ENCODE results near the gene SLC22A13. TPM values are rescaled to one million over a fixed set of nuclear protein-coding genes. Genes with fewer than 3 reads are reported as not detected.
"Not testable (repeated sequence)": the region's sequence is repeated elsewhere in the genome, so short reads cannot be mapped to it uniquely, and the experiment has no call there.

The SLC22A13 gene
- polyA plus RNA-seq, 6 donors from 2014 or later, result 0.29 to 0.36 TPM; not detected in 4

- H3K27ac Mint-ChIP-seq, result peak overlapping the region in 1 of 6 donors; percentile 80
- no peak for DNase-seq
- H3K27me3 Mint-ChIP-seq, result no peaks in the 10 kb centered on the region
- H3K4me1 Mint-ChIP-seq, result peaks cover 30 to 33% (median 31%) of the 10 kb centered on the region in 3 donors
- ATAC-seq (ENCODE audit: low read depth in 2 of 2), result no peak
- H3K9me3 Mint-ChIP-seq, result peaks cover 0 to 2% (median 0%) of the 10 kb centered on the region in 7 donors
- no peak overlapping the region for H3K4me3 Mint-ChIP-seq
- H3K36me3 Mint-ChIP-seq, result no peaks in the 10 kb centered on the region
These were observed 5.0 kb downstream of the SLC22A13 start for GRCh38 chr3:38270606-38271005.

- no peak for ATAC-seq (ENCODE audit: low read depth in 2 of 2)
- Mint-ChIP-seq H3K27ac (peak overlapping the region in 1 of 6 donors; percentile 30), H3K4me1 (peaks cover 26 to 30% (median 28%) of the 10 kb centered on the region in 3 donors)
These were observed 5.9 kb downstream of the SLC22A13 start for GRCh38 chr3:38271553-38271952.

GRCh38 chr3:38274864-38275649 lies 9.4 kb downstream of the SLC22A13 start:
- Mint-ChIP-seq H3K4me3 (no peak overlapping the region), H3K27me3 (no peaks in the 10 kb centered on the region), H3K27ac (peak overlapping the region in 1 of 6 donors; percentile 44), H3K36me3 (no peaks in the 10 kb centered on the region), H3K9me3 (no peaks in the 10 kb centered on the region), H3K4me1 (peaks cover 8 to 10% (median 9%) of the 10 kb centered on the region in 3 donors)
- DNase-seq (no peak), ATAC-seq (ENCODE audit: low read depth in 2 of 2) (no peak)

More at GRCh38 chr3:38271553-38271952, 5.9 kb downstream of the SLC22A13 start:
- no peaks in the 10 kb centered on the region for H3K27me3 Mint-ChIP-seq
- H3K4me3 Mint-ChIP-seq, result no peak overlapping the region
- H3K9me3 Mint-ChIP-seq, result no peaks in the 10 kb centered on the region
- H3K36me3 Mint-ChIP-seq, result no peaks in the 10 kb centered on the region
- no peak for DNase-seq

GRCh38 chr3:38275658-38276057 lies 10.0 kb downstream of the SLC22A13 start:
- peaks cover 8 to 10% (median 9%) of the 10 kb centered on the region in 3 donors for H3K4me1 Mint-ChIP-seq
- no peak for ATAC-seq (ENCODE audit: low read depth in 2 of 2)
- no peaks in the 10 kb centered on the region for H3K9me3 Mint-ChIP-seq
- no peak for DNase-seq
- no peak overlapping the region for H3K27ac Mint-ChIP-seq
- H3K27me3 Mint-ChIP-seq, result no peaks in the 10 kb centered on the region
- no peaks in the 10 kb centered on the region for H3K36me3 Mint-ChIP-seq
- H3K4me3 Mint-ChIP-seq, result no peak overlapping the region

- Mint-ChIP-seq H3K36me3 (no peaks in the 10 kb centered on the region), H3K4me1 (peaks cover 8 to 10% (median 9%) of the 10 kb centered on the region in 3 donors), H3K27ac (no peak overlapping the region), H3K27me3 (no peaks in the 10 kb centered on the region), H3K4me3 (no peak overlapping the region), H3K9me3 (no peaks in the 10 kb centered on the region)
- DNase-seq (no peak), ATAC-seq (ENCODE audit: low read depth in 2 of 2) (no peak)
These were observed 10.7 kb downstream of the SLC22A13 start for GRCh38 chr3:38276081-38276916.

GRCh38 chr3:38276917-38277630 lies 11.5 kb downstream of the SLC22A13 start:
- Mint-ChIP-seq H3K36me3 (no peaks in the 10 kb centered on the region), H3K27ac (no peak overlapping the region), H3K9me3 (no peaks in the 10 kb centered on the region), H3K27me3 (no peaks in the 10 kb centered on the region), H3K4me1 (peaks cover 8 to 10% (median 9%) of the 10 kb centered on the region in 3 donors), H3K4me3 (no peak overlapping the region)
- ATAC-seq (ENCODE audit: low read depth in 2 of 2) (no peak), DNase-seq (no peak)

GRCh38 chr3:38278841-38279240 lies 13.2 kb downstream of the SLC22A13 start:
- Mint-ChIP-seq H3K4me3 (no peak overlapping the region), H3K4me1 (no peaks in the 10 kb centered on the region), H3K9me3 (no peaks in the 10 kb centered on the region), H3K36me3 (no peaks in the 10 kb centered on the region), H3K27me3 (no peaks in the 10 kb centered on the region), H3K27ac (no peak overlapping the region)
- DNase-seq (no peak), ATAC-seq (ENCODE audit: low read depth in 2 of 2) (no peak)

- DNase-seq (no peak), ATAC-seq (ENCODE audit: low read depth in 2 of 2) (no peak)
- no peak within 1 kb of the TSS for H3K4me3 Mint-ChIP-seq
- H3K27ac Mint-ChIP-seq, result no peak within 1 kb of the TSS
- no peaks in the 10 kb centered on the region for H3K36me3 Mint-ChIP-seq
- no peaks in the 10 kb centered on the region for H3K4me1 Mint-ChIP-seq
- H3K27me3 Mint-ChIP-seq, result no peaks in the 10 kb centered on the region
- peaks cover 0 to 5% (median 0%) of the 10 kb centered on the region in 7 donors for H3K9me3 Mint-ChIP-seq
These were observed 16.5 kb downstream of the SLC22A13 start, which contains the start of gene SLC22A14 for GRCh38 chr3:38281895-38282686. Gene SLC22A14, plus strand, starts transcription at chr3:38282294. Its CDS starts 23,733 bp downstream, at chr3:38306027.

- Mint-ChIP-seq H3K9me3 (peaks cover 0 to 5% (median 0%) of the 10 kb centered on the region in 7 donors), H3K27me3 (no peaks in the 10 kb centered on the region), H3K36me3 (no peaks in the 10 kb centered on the region), H3K4me3 (peak overlapping the region in 1 of 8 donors; percentile 32), H3K27ac (no peak overlapping the region), H3K4me1 (no peaks in the 10 kb centered on the region)
- DNase-seq (no peak), ATAC-seq (ENCODE audit: low read depth in 2 of 2) (no peak)
These were observed 18.5 kb downstream of the SLC22A13 start for GRCh38 chr3:38283810-38284755.

- Mint-ChIP-seq H3K27me3 (no peaks in the 10 kb centered on the region), H3K36me3 (no peaks in the 10 kb centered on the region), H3K27ac (peak overlapping the region in 1 of 6 donors; percentile 13), H3K4me3 (no peak overlapping the region), H3K4me1 (no peaks in the 10 kb centered on the region), H3K9me3 (peaks cover 0 to 5% (median 0%) of the 10 kb centered on the region in 7 donors)
- ATAC-seq (ENCODE audit: low read depth in 2 of 2), result no peak
- no peak for DNase-seq
These were observed 19.1 kb downstream of the SLC22A13 start for GRCh38 chr3:38284756-38285150.

- not testable (repeated sequence) for H3K4me1 Mint-ChIP-seq; H3K27me3 Mint-ChIP-seq; DNase-seq; H3K36me3 Mint-ChIP-seq; H3K9me3 Mint-ChIP-seq; ATAC-seq (ENCODE audit: low read depth in 2 of 2); H3K27ac Mint-ChIP-seq; H3K4me3 Mint-ChIP-seq
These were observed 23.9 kb downstream of the SLC22A13 start for GRCh38 chr3:38289286-38290217.
